Endothelial cell of umbilical vein (primary cell): ENCODE results near the gene LCE6A. TPM values are rescaled to one million over a fixed set of nuclear protein-coding genes. Genes with fewer than 3 reads are reported as not detected.

ENCODE experiments used
- BruUV-seq: library from RNA; stranded (reverse); fragments of 400-500 nt; replicated peaks from 2 replicates; lab custom pipeline; 2021; lab: Mats Ljungman, UMichigan
- CTCF ChIA-PET: fragments of 300-600, 350-600 bp; sonication (Branson Sonifier 250); formaldehyde crosslinking; loops from one replicate; lab custom pipeline; 2021; ENCODE audit warnings: antibody characterized with exemption, inconsistent platforms; lab: Charles Lee
- POLR2A ChIA-PET: fragments of 300-600, 350-600 bp; sonication (Branson Sonifier 250); formaldehyde crosslinking; loops from one replicate; lab custom pipeline; 2021; ENCODE audit warnings: antibody characterized with exemption, inconsistent platforms; lab: Charles Lee
- DNase-seq: peaks from one replicate; pipeline ENCODE4 v3.0.0-alpha.2; 2011; ENCODE audit warnings: low read depth, low spot score
- FAIRE-seq: peaks from 2 replicates; lab custom pipeline; 2011; peaks lifted over from hg19 to GRCh38; lab: Jason Lieb, UNC
- H2AFZ ChIP-seq: 2 replicates; pipeline ENCODE4 v1.6.0; 2012; ENCODE audit warnings: low read depth, low read length, control low read depth, inconsistent platforms
- H3K27ac ChIP-seq: 2 replicates; pipeline ENCODE4 v1.5.1; 2011; ENCODE audit warnings: low read depth, mild to moderate bottlenecking, control low read depth, low read length, moderate library complexity; ENCODE audit not compliant: insufficient read depth
- H3K27me3 ChIP-seq, 2 experiments: 2 replicates each; pipeline versions ENCODE4 v1.6.0 to v1.6.1; 2011; ENCODE audit warnings: low read length in 2 of 2, mixed read lengths in 1 of 2; ENCODE audit not compliant: control insufficient read depth in 2 of 2, insufficient read depth in 2 of 2
- H3K36me3 ChIP-seq, 2 experiments: 2 replicates in 1 of 2; 3 replicates in 1 of 2; pipeline ENCODE4 v1.5.1; 2011; ENCODE audit warnings: low read length in 2 of 2, mild to moderate bottlenecking in 1 of 2, moderate library complexity in 1 of 2; ENCODE audit not compliant: control insufficient read depth in 2 of 2, insufficient read depth in 2 of 2; ENCODE audit errors: extremely low read depth in 1 of 2
- H3K4me1 ChIP-seq: 3 replicates; pipeline ENCODE4 v1.5.1; 2011; ENCODE audit warnings: mild to moderate bottlenecking, low read length; ENCODE audit not compliant: control insufficient read depth, insufficient read depth; ENCODE audit errors: extremely low read depth
- H3K4me2 ChIP-seq: 2 replicates; pipeline ENCODE4 v1.6.1; 2011; ENCODE audit warnings: low read length, control low read depth, mixed read lengths; ENCODE audit not compliant: insufficient read depth
- H3K4me3 ChIP-seq, 3 experiments: fragments of 200-600 bp in 1 of 3; sonication (generic), shearing (Covaris generic) in 1 of 3; replicated peaks in 1 of 3; 2 replicates each; pipeline ENCODE4 v1.5.1; 2011 to 2016; ENCODE audit warnings: control low read depth in 3 of 3, low read length in 3 of 3, mild to moderate bottlenecking in 2 of 3, inconsistent platforms in 1 of 3, low read depth in 1 of 3, moderate library complexity in 1 of 3; ENCODE audit not compliant: insufficient read depth in 1 of 3
- H3K79me2 ChIP-seq: 2 replicates; pipeline ENCODE4 v1.6.0; 2012; ENCODE audit warnings: low read length, inconsistent platforms; ENCODE audit not compliant: control insufficient read depth, insufficient read depth
- H3K9ac ChIP-seq: replicated peaks from 2 replicates; pipeline ENCODE3; 2011; ENCODE audit warnings: low read length, control low read depth; ENCODE audit not compliant: insufficient read depth; ENCODE audit errors: extremely low read depth
- H3K9me1 ChIP-seq: replicated peaks from 3 replicates; pipeline ENCODE4 v1.6.0; 2011; ENCODE audit warnings: mild to moderate bottlenecking, low read length; ENCODE audit not compliant: control insufficient read depth, insufficient read depth; ENCODE audit errors: extremely low read depth
- H3K9me3 ChIP-seq: replicated peaks from 2 replicates; pipeline ENCODE4 v1.5.1; 2012; ENCODE audit warnings: low read length, inconsistent platforms; ENCODE audit not compliant: control insufficient read depth, insufficient read depth
- H4K20me1 ChIP-seq: replicated peaks from 2 replicates; pipeline ENCODE3; 2011; ENCODE audit warnings: mild to moderate bottlenecking, low read length; ENCODE audit not compliant: control insufficient read depth, insufficient read depth; ENCODE audit errors: extremely low read depth
- CTCF ChIP-seq, 2 donors: IDR thresholded peaks; 1 replicate in 1 of 2; 2 replicates in 1 of 2; pipeline ENCODE4 v1.5.1; 2011; ENCODE audit warnings: low read length in 2 of 2, mild to moderate bottlenecking in 2 of 2, moderate library complexity in 2 of 2, control low read depth in 1 of 2, inconsistent platforms in 1 of 2, low read depth in 1 of 2; ENCODE audit not compliant: insufficient read depth in 1 of 2; ENCODE audit errors: extremely low read depth in 1 of 2
- EZH2 ChIP-seq: IDR thresholded peaks from 2 replicates; pipeline ENCODE4 v1.6.1; 2012; ENCODE audit warnings: borderline replicate concordance, low read depth, mild to moderate bottlenecking, moderate library complexity, low read length, inconsistent platforms; ENCODE audit not compliant: severe bottlenecking
- FOS ChIP-seq: IDR thresholded peaks from 2 replicates; pipeline ENCODE4 v1.6.1; 2011; ENCODE audit warnings: mild to moderate bottlenecking, low read length, moderate library complexity, borderline replicate concordance; ENCODE audit not compliant: insufficient read depth
- GATA2 ChIP-seq: IDR thresholded peaks from 2 replicates; pipeline ENCODE4 v1.7.0; 2011; ENCODE audit warnings: low read depth, mild to moderate bottlenecking, moderate library complexity, mixed read lengths, low read length; ENCODE audit not compliant: insufficient read length, insufficient read depth
- JUN ChIP-seq: IDR thresholded peaks from 2 replicates; pipeline ENCODE4 v1.6.1; 2011; ENCODE audit warnings: borderline replicate concordance, low read depth; ENCODE audit not compliant: insufficient read length, insufficient read depth
- MAX ChIP-seq: IDR thresholded peaks from 2 replicates; pipeline ENCODE4 v1.6.1; 2011; ENCODE audit not compliant: insufficient read depth, insufficient read length
- MYC ChIP-seq: IDR thresholded peaks from one replicate; pipeline ENCODE4 v1.6.1; 2011; ENCODE audit warnings: mild to moderate bottlenecking, low read depth, low read length
- POLR2A ChIP-seq: IDR thresholded peaks from 2 replicates; pipeline ENCODE4 v1.6.1; 2012; ENCODE audit warnings: low read depth, mild to moderate bottlenecking, control low read depth, low read length
- POLR2AphosphoS5 ChIP-seq: IDR thresholded peaks from 2 replicates; pipeline ENCODE4 v1.6.1; 2012; ENCODE audit warnings: low read depth, mild to moderate bottlenecking, control low read depth, low read length, moderate library complexity; ENCODE audit not compliant: insufficient read depth
- dilution Hi-C: fragments of 300-500 bp; cut with MboI; formaldehyde crosslinking; loops from one replicate; pipeline ENCODE4 v1.15.0; 2019; ENCODE audit warnings: low sequenced_read_pairs; ENCODE audit not compliant: extremely low pct_ligation_motif_present
- intact Hi-C: fragments of 100-400 bp; cut with micrococcal nuclease; formaldehyde crosslinking; loops from one replicate; pipeline ENCODE4 v1.10.0; 2022
- polyA plus RNA-seq, 4 experiments: library from polyadenylated mRNA; depleted of rRNA in 3 of 4; stranded (reverse) in 3 of 4; unstranded in 1 of 4; fragments of >200 nt; gene quantifications; 2 replicates each; pipeline versions ENCODE4 v1.2.1 to v1.2.3, GENCODE V29; 2011 to 2012; ENCODE audit warnings: missing spikeins in 1 of 4
- total RNA-seq: library from RNA; stranded (reverse); gene quantifications from 2 replicates; pipeline ENCODE4 v1.2.3, GENCODE V29; 2021

LCE6A gene
- total and polyA plus RNA-seq, 2 donors (not counting 3 experiments of a cell fraction or from before 2014, with no cell fraction given): not detected

GRCh38 chr1:152859696-152860095 lies 17.0 kb downstream of the LCE6A start, which contains the start of gene LCE7A:
Gene LCE7A, plus strand, starts transcription at chr1:152859996. Its CDS starts 702 bp downstream, at chr1:152860698.
- BruUV-seq: no TSS peak
- no peaks in the 10 kb centered on the region for H3K36me3 ChIP-seq
- no peak for FAIRE-seq
- ChIA-PET CTCF (no interaction called here), POLR2A (no interaction called here)
- no peaks in the 10 kb centered on the region for H3K27me3 ChIP-seq
- DNase-seq: no peak
- H2AFZ ChIP-seq: no peak within 1 kb of the TSS
- dilution Hi-C loops: no loop called here
- no peak within 1 kb of the TSS for H3K4me3 ChIP-seq
- no peaks in the 10 kb centered on the region for H3K9me3 ChIP-seq
- no peak within 1 kb of the TSS for H3K9ac ChIP-seq
- H4K20me1 ChIP-seq: no peaks in the 10 kb centered on the region
- H3K9me1 ChIP-seq: no peaks in the 10 kb centered on the region
- no peak within 1 kb of the TSS for H3K4me2 ChIP-seq
- no peak within 1 kb of the TSS for H3K27ac ChIP-seq
- no peak for TF ChIP-seq FOS
- no peak for TF ChIP-seq CTCF (IDR thresholded peaks at IDR 0.05; ENCODE audit: extremely low read depth in 1 of 2, insufficient read depth in 1 of 2, low read depth in 1 of 2, low read length in 2 of 2)
- TF ChIP-seq EZH2: no peak
- no peak for TF ChIP-seq MYC
- no peak for TF ChIP-seq JUN
- TF ChIP-seq POLR2A: no peak
- TF ChIP-seq POLR2AphosphoS5: no peak
- no peak for TF ChIP-seq GATA2
- TF ChIP-seq MAX: no peak
- intact Hi-C loops: no loop called here
- no peaks in the 10 kb centered on the region for H3K79me2 ChIP-seq
- no peaks in the 10 kb centered on the region for H3K4me1 ChIP-seq
